GM20431 (cell line): ENCODE measurements around the gene POLR2H.

ENCODE experiments used
- in situ Hi-C: fragments of 300-500 bp; cut with MseI, MboI; formaldehyde crosslinking; loops from one replicate; pipeline ENCODE4 v1.15.0; 2020; ENCODE audit warnings: low sequenced_read_pairs; ENCODE audit not compliant: unreplicated experiment

The POLR2H gene

GRCh38 chr3:184417619-184418327, 56.3 kb downstream of the POLR2H start:
- in situ Hi-C loops, result no loop called here
